CD4-positive, alpha-beta T cell treated with Interleukin-15 for 1 hour (primary cell): ENCODE results near the gene SEC24D.
"Not testable (repeated sequence)": the region's sequence is repeated elsewhere in the genome, so short reads cannot be mapped to it uniquely, and the experiment has no call there.

ENCODE experiments used
- DNase-seq: peaks from one replicate; pipeline ENCODE4 v3.0.0-alpha.2; 2020

SEC24D gene

DNA sequence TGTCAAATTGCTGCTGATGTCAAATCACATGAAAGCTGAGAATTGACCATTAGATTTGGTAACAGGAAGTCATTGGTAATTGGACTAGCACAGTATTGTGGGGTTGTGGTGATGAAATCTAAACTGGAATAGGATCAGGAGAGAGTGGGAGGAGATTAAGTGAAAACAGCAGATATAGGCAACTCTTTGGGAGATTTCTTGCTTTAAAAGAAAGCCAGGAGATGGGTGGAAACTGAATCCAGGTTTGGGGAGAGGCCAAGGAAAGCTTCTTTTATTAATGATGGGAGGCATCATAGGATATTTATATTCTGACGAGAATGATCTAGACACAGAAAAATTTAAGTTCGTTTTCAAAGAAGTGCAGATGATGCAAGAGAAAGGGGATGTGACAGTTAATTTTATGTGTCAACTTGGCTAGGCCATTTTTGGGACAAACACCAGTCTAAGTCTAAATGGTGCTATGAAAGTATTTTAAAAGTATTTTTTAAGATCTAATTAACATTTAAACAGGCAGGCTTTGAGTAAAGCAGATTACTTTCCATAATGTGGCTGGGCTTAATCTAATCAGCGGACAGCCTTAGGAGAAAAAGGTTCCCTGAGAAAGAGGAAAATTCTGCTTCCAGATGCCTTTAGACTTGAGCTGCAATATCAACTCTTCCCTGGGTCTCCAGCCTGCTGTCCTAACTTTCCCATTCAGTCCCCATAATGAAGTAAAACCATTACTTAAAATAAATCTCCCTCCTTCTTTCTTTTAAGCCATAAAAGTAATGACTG lies 24.7 kb downstream of the SEC24D start:
- no peak for DNase-seq

DNA sequence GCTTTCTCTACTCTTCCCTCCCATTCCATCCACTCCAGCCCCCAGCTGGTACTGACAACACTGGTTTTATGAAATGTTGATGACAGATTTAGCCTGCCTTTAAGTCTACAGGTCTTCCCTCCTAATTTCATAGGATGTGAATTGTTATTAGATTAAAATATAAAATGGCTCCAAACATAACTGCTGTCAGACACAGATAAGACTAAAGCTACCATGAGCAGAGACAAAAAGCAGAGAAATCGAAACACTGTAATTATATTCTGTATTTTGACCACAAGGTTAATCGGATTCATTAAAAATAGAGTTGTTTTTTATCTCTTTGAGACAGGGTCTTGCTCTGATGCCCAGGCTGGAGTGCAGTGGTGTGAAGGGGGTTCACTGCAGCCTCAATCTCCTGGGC lies 28.3 kb downstream of the SEC24D start:
- DNase-seq: no peak

DNA sequence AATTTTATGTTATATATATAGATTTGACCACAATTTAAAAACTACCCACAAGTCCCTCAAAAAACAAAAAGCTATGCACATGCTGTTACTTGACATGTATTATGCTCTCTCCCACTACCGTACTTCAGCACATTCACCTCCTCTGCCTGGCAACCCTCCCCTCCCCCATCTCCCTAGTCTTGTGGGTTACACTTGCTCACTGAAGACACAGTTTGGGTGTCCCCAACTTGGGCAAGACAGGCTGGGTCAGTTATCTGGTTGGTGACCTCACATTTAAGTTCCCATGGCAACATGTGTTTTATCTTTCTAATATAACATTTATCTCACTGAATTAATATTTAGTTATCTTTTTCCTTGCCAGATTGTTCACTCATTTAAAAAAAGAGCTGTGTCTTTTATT lies 32.7 kb downstream of the SEC24D start:
- DNase-seq: no peak

DNA sequence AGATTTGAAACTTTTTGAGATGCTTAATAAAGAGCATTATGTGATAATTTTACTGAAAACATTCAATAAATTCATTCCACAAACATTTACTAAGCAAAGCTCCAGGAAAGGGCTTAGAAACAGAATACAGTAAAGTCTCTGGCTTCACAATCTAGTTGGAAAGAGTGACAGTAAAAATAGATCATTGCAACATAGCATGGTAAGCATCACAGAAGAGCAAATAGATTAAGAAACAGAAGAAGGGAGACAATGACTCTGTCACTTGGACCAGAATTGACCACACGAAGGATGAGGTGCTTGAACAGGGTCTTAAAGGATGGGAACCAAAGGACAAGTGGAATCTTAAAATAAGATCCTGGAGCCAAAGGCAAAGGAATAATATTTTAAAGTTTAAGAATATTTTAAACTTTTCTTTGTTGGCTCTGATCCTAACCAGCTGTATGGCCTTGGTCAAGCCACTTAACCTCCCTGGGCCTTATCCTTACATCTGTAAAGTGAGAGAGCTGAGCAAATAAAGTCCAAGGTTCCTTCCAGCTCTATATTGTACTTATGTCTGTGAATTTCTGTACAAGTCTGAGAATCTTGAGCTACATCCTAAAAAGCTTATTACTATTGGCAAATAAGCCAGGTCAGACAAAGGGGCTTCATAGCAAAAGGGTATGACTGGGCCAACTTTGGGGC lies 33.9 kb downstream of the SEC24D start:
- no peak for DNase-seq

DNA sequence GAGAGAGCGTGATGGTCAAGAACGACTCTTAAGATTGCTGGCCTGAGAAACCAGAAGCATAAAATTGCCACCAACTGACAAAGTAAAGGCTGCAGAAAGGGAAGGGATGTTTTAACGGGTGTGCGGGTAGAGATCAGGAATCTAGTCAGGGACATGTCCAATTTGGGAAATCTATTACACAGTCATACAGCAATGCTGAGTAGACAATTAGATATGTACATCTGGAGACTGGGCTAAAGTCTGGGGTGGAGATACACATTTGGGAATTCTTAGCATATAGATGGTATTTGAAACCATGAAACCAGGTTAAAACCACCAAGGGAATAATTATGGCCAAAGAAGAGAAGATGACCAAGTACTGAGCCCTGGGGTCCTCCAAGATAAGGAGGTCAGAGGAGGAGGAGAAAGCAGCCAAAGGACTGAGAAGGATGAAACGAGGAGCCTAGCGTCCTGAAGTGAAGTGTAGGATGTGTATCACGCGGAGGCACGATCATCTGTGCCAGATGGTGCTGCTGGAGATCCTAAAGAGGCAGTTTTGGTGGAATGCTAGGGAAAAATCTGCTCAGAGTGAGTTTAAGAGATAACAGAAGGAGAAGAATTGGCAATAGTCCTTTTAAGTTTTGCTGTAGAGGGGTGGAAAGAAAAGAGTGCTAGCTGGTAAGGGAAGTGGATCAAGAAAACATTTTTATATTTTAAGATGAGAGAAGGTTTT lies 36.5 kb downstream of the SEC24D start:
- no peak for DNase-seq

DNA sequence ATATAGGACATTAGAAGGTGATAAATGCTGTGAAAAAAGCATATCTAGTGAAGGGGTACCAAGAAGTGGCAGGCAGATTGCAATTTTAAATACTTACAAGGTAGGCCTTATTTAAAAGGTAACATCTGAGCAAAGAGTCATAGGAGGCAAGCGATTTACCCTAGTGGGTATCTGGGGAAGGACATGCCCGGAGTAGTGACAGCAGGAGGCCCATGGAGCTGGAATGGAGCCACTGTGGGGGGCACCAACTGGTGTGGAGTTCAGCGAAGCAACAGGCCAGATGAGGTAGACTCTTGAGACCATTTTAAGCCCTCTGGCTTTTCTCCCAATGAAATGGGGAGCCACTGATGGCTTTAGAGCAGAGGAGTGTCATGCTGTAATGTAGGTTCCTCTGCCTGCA lies 37.3 kb downstream of the SEC24D start:
- DNase-seq: no peak

DNA sequence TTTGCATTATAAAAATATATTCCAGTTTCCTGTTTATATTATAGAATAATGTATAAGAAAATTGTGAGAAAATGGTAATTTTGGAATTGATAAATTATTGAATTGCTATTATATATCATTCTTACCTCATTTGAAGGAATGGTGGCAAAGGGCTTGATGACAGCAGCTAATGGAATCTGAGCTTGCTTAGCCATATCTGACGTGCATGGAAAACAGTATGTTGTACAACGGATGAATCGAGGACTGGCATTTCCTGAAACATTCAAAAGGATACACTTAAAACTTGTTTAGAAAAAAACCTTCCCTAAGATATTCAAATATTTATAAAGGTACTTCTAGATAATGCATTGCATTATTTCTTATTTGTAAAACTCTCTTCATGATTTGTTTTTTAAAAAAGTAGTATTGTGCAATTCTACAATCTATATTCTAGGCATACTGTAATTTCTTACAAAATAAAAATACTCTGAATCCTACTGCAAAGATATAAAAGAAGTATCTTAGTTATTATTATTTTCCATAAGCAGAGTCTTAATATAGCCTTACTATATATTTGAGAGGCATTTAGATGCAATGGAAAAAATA lies 38.3 kb downstream of the SEC24D start:
- no peak for DNase-seq

DNA sequence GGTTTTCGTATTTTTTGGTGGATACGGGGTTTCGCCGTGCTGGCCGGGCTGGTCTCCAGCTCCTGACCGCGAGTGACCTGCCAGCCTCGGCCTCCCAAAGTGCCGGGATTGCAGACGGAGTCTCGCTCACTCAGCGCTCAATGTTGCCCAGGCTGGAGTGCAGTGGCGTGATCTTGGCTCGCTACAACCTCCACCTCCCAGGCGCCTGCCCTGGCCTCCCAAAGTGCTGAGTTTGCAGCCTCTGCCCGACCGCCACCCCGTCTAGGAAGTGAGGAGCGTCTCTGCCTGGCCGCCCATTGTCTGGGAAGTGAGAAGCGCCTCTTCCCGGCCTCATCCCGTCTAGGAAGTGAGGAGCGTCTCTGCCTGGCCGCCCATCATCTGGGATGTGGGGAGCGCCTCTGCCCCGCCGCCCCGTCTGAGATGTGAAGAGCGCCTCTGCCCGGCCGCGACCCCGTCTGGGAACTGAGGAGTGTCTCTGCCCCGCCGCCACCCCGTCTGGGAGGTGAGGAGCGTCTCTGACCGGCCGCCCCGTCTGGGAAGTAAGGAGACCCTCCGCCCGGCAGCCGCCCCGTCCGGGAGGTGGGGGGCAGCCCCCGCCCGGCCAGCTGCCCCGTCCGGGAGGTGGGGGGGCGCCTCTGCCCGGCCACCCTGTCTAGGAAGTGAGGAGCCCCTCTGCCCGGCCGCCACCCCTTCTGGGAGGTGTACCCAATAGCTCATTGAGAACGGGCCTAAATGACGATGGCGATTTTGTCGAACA lies 44.1 kb downstream of the SEC24D start:
- DNase-seq: not testable (repeated sequence)

DNA sequence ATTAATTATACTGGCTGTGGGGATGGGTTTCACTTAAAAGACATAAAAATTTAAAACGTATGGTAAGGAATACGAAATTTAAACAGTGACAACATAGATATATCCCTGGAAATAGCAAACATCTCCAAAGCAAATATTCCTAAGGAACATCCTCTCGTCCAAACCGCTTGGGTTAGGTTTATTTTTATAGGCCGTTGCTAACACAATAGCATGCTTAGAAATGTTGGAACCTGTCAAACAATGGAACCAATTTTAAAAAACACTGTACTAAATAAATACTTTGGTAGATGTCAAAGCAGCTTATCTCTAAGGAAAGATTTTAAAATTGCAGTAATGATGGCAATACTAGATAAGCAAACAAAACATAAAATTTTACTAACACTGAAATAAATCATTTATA lies 45.4 kb downstream of the SEC24D start:
- DNase-seq: no peak

DNA sequence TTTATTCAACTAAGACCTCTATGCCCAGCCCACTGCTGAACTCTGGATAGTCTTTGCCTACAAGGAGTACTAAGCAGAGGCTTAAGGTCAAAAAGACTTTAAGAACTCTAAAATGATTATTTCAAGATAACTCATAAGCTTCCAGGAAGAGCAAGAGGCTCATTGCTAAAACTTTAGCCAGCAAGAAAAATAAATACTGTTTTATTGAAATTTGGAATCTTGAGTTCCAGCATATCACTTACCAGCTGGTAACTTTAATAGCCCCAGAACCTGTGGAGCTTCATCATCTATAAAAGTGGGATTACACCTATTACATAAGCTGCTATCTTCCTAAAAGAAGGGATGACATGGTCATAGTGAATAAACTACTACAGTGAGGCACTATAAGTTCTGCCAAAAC lies 47.0 kb downstream of the SEC24D start:
- DNase-seq: no peak

DNA sequence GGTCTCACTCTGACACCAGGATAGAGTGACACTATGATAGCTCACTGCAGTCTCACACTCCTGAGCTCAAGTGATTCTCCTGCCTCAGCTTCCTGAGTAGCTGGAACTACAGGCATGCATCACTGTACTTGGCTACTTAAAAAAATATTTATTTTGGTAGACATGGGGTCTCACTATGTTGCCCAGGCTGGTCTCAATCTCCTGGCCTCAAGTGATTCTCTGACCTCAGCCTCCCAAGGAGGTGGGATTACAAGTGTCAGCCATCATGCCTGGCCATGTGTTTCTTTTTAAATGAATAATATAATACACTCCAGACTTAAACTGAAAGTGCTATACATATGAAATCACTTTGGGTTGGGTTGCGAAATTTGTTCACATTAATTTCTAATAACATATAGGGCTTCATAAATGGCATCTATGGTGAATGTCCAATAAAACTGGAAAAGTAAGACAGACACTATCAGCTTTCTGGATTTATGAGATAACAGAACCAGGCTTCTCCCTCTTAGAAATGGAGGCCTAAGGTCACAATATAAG lies 48.0 kb downstream of the SEC24D start:
- DNase-seq: no peak

DNA sequence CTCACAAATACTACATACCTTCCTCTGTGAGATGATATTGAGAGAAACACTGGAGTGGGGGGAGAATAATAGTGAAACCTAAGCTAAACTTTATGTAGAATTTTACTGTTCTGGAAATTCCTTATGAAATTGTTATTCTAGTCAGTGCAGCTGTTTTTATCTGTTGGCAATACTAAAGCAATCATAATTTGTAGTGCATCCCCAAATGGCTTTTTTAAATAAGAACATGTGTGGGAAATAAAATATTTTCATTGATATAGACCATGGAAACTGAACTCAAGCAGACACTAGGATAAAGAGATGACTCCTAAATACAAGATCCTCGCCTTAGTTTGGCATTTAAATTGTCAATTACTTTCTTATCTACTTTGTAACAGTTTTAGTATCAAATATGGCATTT lies 51.1 kb downstream of the SEC24D start:
- no peak for DNase-seq

DNA sequence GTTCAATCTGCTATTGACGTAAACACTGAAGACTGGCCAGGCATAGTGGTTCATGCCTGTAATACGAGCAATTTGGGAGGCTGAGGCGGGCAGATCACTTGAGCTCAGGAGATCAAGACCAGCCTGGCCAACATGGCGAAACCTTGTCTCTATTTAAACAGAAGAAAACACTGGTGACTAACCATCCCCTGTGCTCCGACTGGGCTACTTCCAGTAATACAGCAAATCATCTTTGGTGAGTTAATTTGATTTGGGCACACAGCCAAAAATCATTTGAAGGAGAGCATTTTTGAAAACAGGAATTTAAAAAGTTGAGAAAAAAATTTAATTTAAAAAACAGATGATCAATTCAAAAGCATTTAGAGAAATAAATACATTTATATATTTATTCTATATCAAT lies 52.0 kb downstream of the SEC24D start:
- no peak for DNase-seq

DNA sequence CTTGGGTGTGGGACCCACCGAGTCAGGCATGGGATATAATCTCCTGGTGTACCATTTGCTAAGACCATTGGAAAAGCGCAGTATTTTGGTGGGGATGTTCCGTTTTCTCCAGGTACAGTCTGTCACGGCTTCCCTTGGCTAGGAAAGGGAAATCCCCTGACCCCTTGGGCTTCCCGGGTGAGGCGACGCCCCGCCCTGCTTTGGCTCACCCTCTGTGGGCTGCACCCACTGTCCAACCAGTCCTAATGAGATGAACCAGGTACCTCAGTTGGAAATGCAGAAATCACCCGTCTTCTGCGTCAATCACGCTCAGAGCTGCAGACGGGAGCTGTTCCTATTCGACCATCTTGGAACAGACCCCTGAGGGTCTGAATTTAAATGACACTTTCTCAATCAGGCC lies 53.0 kb downstream of the SEC24D start:
- not testable (repeated sequence) for DNase-seq

DNA sequence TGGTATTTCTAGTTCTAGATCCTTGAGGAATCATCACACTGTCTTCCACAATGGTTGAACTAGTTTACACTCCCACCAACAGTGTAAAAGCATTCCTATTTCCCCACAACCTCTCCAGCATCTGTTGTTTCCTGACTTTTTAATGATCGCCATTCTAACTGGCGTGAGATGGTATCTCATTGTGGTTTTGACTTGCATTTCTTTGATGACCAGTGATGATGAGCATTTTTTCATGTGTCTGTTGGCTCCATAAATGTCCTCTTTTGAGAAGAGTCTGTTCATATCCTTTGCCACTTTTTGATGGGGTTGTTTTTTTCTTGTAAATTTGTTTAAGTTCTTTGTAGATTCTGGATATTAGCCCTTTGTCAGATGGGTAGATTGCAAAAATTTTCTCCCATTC lies 58.3 kb downstream of the SEC24D start:
- DNase-seq: not testable (repeated sequence)

DNA sequence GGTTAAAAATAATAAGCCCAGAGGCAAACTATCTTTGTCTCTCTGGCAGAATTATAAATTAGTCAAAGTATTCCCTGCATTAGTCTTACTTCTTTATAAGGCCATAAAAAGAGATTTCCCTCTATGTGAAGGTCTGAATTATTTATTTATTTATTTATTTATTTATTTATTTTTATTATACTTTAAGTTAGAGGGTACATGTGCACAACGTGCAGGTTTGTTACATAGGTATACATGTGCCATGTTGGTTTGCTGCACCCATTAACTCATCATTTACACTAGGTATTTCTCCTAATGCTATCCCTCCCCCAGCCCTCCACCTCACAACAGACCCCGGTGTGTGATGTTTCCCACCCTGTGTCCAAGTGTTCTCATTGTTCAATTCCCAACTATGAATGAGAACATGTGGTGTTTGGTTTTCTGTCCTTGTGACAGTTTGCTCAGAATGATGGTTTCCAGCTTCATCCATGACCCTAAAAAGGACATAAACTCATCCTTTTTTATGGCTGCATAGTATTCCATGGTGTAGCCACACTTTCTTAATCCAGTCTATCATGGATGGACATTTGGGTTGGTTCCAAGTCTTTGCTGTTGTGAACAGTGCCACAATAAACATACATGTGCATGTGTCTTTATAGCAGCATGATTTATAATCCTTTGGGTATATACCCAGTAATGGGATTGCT lies 58.8 kb downstream of the SEC24D start:
- DNase-seq: not testable (repeated sequence)

DNA sequence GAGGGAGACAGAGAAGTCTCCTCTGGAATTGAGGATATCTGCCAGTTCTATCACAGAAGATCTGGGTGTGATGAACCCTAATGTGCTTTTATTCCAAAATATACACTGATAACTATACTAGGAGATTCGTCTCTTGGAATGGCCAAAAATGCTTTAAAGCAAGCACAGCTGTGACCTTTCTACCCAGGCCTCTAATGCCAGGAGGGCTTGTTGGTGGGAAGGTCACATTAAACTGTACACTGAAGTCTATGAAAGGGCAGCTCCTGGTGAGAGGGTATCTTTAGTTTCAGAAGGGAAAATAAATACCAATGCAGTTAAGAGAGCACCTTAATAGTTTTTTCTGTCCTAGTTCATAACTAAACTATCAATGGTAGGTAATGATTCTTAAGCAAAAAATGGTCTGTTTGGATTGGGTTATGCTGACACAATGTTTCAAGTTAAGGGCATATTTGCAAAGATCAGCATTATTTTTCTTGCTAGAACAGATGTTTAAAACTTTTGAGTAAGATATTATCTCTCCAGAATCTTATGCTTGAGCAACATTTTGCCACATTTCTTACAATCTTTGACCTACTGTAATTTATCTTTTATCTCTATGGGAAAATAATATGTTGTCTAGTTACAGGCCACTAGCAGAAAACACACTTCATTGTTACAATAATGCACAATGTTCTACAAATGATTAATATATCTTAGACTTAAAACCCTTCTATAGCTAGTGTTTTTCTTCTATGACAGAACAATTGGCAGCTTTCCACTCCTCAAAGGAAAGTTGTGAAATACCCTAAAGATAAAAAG lies 59.6 kb downstream of the SEC24D start:
- DNase-seq: no peak

DNA sequence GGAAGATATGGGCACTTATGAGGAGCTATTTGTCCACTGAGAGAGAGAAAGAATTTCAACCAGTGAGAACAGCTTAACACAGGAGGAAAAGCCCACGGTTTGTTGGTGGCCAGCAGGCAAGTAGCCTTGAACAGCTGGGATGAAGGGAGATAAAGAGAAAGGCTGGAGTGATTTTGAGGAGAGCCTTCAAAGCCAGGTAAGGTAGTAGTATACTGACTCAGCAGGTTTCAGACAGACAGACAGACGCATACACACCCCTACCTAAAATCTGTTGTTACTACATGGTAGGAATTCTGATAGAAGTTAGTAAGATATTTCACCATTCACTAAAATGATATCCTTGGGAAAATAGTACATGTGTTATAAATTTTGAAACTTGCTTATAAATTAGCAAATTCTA lies 60.5 kb downstream of the SEC24D start:
- no peak for DNase-seq

DNA sequence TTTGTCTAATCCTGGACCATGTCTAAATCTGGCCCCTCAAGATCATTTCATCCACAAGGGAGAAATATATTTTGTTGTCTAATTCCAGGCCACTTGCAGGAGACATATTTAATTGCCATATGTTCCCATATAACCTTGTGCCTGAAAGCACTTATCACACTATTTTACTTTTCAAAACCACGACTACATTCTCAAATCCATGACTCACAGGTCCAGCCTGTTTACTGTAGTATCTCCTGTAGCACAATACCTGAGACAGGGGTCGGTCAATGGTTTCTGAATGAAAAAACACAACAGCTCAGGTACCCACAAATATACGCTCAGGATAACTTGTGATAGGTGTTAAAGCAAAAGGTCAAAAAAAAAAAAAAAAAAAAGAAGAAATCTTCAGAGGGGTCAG lies 60.9 kb downstream of the SEC24D start:
- no peak for DNase-seq

DNA sequence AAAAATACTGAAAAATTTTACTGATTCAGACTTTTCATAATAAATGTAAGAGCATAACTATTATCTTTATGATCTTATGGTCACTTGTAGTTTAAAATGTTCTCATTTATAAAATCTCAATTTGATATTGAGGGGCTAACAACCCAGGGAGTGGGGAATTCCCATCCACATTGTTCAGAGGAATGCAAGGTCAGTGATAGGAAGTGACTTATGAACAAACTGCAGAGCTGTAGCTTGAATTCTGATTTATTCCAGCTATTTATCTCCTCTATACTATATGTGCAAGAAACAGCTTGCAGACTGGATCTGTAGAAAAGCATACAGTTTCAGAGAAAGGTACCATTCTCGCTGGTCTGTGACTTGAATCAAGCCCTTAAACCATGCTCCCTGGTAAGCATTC lies 61.6 kb downstream of the SEC24D start:
- DNase-seq: no peak

DNA sequence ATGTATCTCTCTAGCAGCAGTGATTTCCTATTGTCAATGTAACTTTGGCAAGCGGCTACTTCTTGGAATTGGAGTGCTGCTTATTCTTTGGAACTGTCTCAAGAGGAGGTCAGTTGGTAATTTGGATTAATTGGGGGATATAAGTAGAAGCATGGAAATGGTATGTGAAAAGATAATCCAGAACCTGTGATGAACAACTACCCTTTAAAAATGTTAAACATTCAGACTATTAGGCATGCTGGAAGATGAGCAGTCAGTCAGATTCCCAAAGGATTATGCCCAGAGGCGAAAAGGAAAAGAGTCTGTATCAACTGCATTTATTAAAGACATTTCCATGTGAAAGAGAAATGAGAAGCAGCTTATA lies 62.5 kb downstream of the SEC24D start:
- DNase-seq: no peak
